ENCODE data around the gene ERBB4.

Gene ERBB4

GRCh38 chr2:212528106-212528856 is 10.3 kb downstream of the ERBB4 start:
- TF ChIP-seq CTCF (conservative IDR thresholded peaks at IDR 0.05; ENCODE audit: low read length) = peak; percentile 35
- DNase-seq (ENCODE audit: low read depth) = no peak
- H3K4me3 ChIP-seq (ENCODE audit: low read length) = no peak overlapping the region

GRCh38 chr2:212526059-212526458 is 12.5 kb downstream of the ERBB4 start:
- H3K4me3 ChIP-seq (ENCODE audit: low read length) = no peak overlapping the region
- TF ChIP-seq CTCF (conservative IDR thresholded peaks at IDR 0.05; ENCODE audit: low read length) = no peak
- DNase-seq (ENCODE audit: low read depth) = no peak

- no peak for TF ChIP-seq CTCF (conservative IDR thresholded peaks at IDR 0.05; ENCODE audit: low read length)
- DNase-seq (ENCODE audit: low read depth) = no peak
- no peak overlapping the region for H3K4me3 ChIP-seq (ENCODE audit: low read length)
These were observed 14.8 kb downstream of the ERBB4 start for GRCh38 chr2:212523756-212524155.

GRCh38 chr2:212520340-212520739 is 18.3 kb downstream of the ERBB4 start:
- no peak overlapping the region for H3K4me3 ChIP-seq (ENCODE audit: low read length)
- peak; percentile 55 for TF ChIP-seq CTCF (conservative IDR thresholded peaks at IDR 0.05; ENCODE audit: low read length)
- peak; percentile 16 for DNase-seq (ENCODE audit: low read depth)

GRCh38 chr2:212517693-212518092 is 20.9 kb downstream of the ERBB4 start:
- no peak overlapping the region for H3K4me3 ChIP-seq (ENCODE audit: low read length)
- TF ChIP-seq CTCF (conservative IDR thresholded peaks at IDR 0.05; ENCODE audit: low read length) = no peak
- DNase-seq (ENCODE audit: low read depth) = no peak

GRCh38 chr2:212505586-212505985 is 33.0 kb downstream of the ERBB4 start:
- H3K4me3 ChIP-seq (ENCODE audit: low read length) = no peak overlapping the region
- no peak for DNase-seq (ENCODE audit: low read depth)

More at GRCh38 chr2:212505586-212505985, 33.0 kb downstream of the ERBB4 start:
- TF ChIP-seq CTCF (conservative IDR thresholded peaks at IDR 0.05; ENCODE audit: low read length) = no peak
